ENCODE data around the gene FNIP2. TPM values are rescaled to one million over a fixed set of nuclear protein-coding genes. Genes with fewer than 3 reads are reported as not detected.

Gene FNIP2
- total RNA-seq, 1 donor from 2014 or later, result 25.3 TPM

DNA sequence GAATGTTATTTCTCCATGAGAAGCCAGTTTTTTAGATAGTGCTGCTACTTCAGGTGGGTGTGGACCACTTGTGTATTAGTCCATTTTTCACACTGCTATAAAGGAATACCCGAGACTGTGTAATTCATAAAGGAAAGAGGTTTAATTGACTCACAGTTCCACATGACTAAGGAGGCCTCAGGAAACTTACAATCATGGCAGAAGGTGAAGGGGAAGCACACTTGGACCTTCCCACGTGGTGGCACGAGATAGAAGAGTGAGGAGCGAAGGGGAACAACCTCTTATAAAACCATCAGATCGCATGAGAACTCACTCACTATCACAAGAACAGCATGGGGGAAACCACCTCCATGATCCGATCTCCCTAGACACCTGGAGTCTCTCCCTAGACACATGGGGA lies 42.2 kb upstream of the FNIP2 start:
- H3K36me3 ChIP-seq, result no peaks in the 10 kb centered on the region
- TF ChIP-seq POLR2A (IDR thresholded peaks at IDR 0.05), result no peak
- TF ChIP-seq POLR2AphosphoS5 (IDR thresholded peaks at IDR 0.05; ENCODE audit: insufficient read depth in 1 of 2, low read depth in 1 of 2), result no peak
- TF ChIP-seq, protein P1, sequence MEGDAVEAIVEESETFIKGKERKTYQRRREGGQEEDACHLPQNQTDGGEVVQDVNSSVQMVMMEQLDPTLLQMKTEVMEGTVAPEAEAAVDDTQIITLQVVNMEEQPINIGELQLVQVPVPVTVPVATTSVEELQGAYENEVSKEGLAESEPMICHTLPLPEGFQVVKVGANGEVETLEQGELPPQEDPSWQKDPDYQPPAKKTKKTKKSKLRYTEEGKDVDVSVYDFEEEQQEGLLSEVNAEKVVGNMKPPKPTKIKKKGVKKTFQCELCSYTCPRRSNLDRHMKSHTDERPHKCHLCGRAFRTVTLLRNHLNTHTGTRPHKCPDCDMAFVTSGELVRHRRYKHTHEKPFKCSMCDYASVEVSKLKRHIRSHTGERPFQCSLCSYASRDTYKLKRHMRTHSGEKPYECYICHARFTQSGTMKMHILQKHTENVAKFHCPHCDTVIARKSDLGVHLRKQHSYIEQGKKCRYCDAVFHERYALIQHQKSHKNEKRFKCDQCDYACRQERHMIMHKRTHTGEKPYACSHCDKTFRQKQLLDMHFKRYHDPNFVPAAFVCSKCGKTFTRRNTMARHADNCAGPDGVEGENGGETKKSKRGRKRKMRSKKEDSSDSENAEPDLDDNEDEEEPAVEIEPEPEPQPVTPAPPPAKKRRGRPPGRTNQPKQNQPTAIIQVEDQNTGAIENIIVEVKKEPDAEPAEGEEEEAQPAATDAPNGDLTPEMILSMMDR (IDR thresholded peaks at IDR 0.05), result no peak
- H3K4me3 ChIP-seq, result no peak overlapping the region
- H3K27ac ChIP-seq, result no peak overlapping the region
- H3K9me3 ChIP-seq, result no peaks in the 10 kb centered on the region
- DNase-seq (ENCODE audit: extremely low spot score in 2 of 2), result no peak
- H3K27me3 ChIP-seq, result no peaks in the 10 kb centered on the region
- intact Hi-C loops (cut with DNase I), result loop anchor here (10.0 kb wide), 1 partner anchor 448 kb away; no protein-coding TSS in a partner anchor
- H3K4me1 ChIP-seq, result peaks cover 9% of the 10 kb centered on the region

DNA sequence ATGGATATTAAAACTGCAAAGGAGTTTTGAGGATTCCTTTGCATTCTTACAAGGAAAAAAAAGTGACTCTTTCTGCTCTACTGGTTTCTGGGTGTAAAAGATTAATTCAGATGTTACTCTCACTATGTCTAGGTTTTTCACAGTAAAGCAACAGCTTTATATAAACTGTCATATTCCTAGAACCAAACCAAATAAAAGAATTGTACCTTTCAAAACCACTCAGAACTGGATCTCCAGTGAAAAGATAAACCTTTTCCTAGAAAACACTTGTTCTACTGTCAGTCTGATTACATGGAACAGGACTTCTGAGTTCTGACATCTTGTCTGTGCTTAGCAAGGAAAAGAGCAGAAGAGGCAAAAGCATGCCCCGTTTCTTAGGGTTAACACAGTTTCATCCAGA lies 40.6 kb upstream of the FNIP2 start:
- Histone ChIP-seq H3K4me1 (no peaks in the 10 kb centered on the region), H3K36me3 (no peaks in the 10 kb centered on the region), H3K27me3 (no peaks in the 10 kb centered on the region), H3K9me3 (no peaks in the 10 kb centered on the region), H3K4me3 (no peak overlapping the region), H3K27ac (no peak overlapping the region)
- intact Hi-C loops (cut with DNase I), result loop anchor here (10.0 kb wide), 1 partner anchor 447 kb away; no protein-coding TSS in a partner anchor
- DNase-seq (ENCODE audit: extremely low spot score in 2 of 2), result no peak
- TF ChIP-seq POLR2AphosphoS5 (IDR thresholded peaks at IDR 0.05; ENCODE audit: insufficient read depth in 1 of 2, low read depth in 1 of 2) (no peak), POLR2A (IDR thresholded peaks at IDR 0.05) (no peak)
- TF ChIP-seq, protein P1 (IDR thresholded peaks at IDR 0.05), result no peak

DNA sequence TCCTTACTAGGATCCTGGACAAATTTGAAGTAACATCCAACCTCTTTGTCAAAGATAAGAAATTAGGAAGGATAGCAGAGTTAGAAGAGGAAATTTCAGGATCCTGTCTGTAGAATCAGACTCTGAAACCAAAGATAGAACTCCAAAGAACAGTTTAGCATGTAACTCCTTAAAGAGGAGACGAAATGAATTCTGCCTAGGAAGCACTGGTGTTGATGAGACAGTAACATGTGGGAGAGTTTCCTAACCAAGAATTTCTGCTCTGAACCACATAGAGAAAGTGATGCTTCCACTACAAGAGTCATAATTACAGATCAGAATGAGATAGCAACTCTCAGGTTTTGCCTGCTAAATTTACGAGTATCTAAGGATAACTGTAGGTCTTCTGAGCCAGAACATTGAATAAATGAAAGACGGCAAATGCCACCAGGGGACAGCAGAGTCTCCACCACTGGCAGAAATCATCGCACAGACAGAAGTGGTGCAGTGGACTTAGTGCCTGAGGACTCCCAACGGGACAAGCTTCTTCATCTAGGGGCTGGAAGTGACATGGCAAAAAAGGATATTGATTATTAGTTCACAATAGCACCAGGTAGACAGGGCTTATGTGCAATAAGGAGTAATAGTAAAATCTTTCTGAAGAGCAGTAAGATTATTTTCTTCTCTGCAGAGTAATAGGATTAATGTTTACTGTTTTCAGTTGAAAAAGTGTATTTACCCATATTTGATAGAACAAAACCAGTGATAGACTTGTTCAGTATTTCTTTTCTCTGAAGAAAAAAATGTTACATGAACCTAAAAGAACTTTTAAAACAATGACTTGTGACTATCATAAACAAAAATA lies 38.9 kb upstream of the FNIP2 start:
- Histone ChIP-seq H3K4me1 (no peaks in the 10 kb centered on the region), H3K9me3 (no peaks in the 10 kb centered on the region), H3K36me3 (no peaks in the 10 kb centered on the region), H3K4me3 (no peak overlapping the region), H3K27ac (no peak overlapping the region), H3K27me3 (no peaks in the 10 kb centered on the region)
- no peak for DNase-seq (ENCODE audit: extremely low spot score in 2 of 2)
- TF ChIP-seq, protein P1 (IDR thresholded peaks at IDR 0.05), result peak; percentile 64 to 95 (median 85)
- TF ChIP-seq POLR2AphosphoS5 (IDR thresholded peaks at IDR 0.05; ENCODE audit: insufficient read depth in 1 of 2, low read depth in 1 of 2) (no peak), POLR2A (IDR thresholded peaks at IDR 0.05) (no peak)
- intact Hi-C loops (cut with DNase I), result loop anchor here (5.0 to 10.0 kb wide), 2 partner anchors 122 to 445 kb away; no protein-coding TSS in a partner anchor

DNA sequence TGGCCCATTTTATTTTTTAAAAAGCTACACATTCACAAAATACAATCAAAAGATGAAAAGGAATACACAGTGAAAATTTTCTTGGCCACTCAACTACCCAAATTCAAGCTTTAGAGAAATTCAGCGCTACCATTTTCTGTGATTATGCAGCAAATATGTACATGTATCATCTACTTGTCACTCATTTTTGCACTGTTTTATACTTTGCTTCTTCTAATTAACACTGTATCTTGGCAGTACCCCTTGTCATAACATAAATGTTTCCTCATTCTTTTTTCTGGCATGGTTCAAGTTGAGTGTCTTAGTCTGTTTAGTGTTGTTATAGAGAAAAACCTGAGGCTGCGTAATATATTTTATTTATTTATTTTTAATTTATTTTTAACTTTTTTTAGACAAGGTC lies 30.0 kb upstream of the FNIP2 start:
- TF ChIP-seq POLR2A (IDR thresholded peaks at IDR 0.05) (no peak), POLR2AphosphoS5 (IDR thresholded peaks at IDR 0.05; ENCODE audit: insufficient read depth in 1 of 2, low read depth in 1 of 2) (no peak)
- TF ChIP-seq, protein P1 (IDR thresholded peaks at IDR 0.05), result no peak
- Histone ChIP-seq H3K9me3 (no peaks in the 10 kb centered on the region), H3K4me1 (no peaks in the 10 kb centered on the region), H3K27me3 (no peaks in the 10 kb centered on the region), H3K4me3 (no peak overlapping the region), H3K36me3 (no peaks in the 10 kb centered on the region), H3K27ac (no peak overlapping the region)
- intact Hi-C loops (cut with DNase I), result no loop called here
- DNase-seq (ENCODE audit: extremely low spot score in 2 of 2), result no peak

DNA sequence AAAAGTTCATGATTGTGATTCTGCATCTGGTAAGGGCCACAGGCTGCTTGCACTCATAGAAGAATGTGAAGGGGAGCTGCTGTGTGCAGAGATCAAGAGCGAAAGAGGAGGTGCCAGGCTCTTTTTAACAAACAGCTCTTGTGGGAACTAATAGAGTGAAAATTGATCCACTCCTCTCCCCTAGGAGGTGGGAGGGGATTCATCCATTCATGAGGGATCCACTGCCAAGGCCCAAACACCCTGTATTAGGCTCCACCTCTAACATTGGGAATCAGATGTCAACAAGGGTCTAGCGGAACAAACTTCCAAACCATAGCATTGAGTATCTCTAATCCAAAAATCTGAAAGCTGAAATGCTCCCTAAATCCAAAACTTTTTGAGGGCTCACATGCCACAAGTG lies 29.2 kb upstream of the FNIP2 start:
- intact Hi-C loops (cut with DNase I), result no loop called here

More for the DNA sequence above, 29.2 kb upstream of the FNIP2 start:
- Histone ChIP-seq H3K36me3 (no peaks in the 10 kb centered on the region), H3K9me3 (no peaks in the 10 kb centered on the region), H3K27ac (no peak overlapping the region), H3K4me1 (no peaks in the 10 kb centered on the region), H3K27me3 (no peaks in the 10 kb centered on the region), H3K4me3 (no peak overlapping the region)
- no peak for TF ChIP-seq POLR2AphosphoS5 (IDR thresholded peaks at IDR 0.05; ENCODE audit: insufficient read depth in 1 of 2, low read depth in 1 of 2)
- no peak for TF ChIP-seq POLR2A (IDR thresholded peaks at IDR 0.05)
- TF ChIP-seq, protein P1 (IDR thresholded peaks at IDR 0.05), result no peak
- DNase-seq (ENCODE audit: extremely low spot score in 2 of 2), result no peak

All from vagina (tissue), 2 donors.